WTC11 (cell line): Measurements from ENCODE around the gene LPP. TPM values are rescaled to one million over a fixed set of nuclear protein-coding genes. Genes with fewer than 3 reads are reported as not detected.

Source experiments
- ATAC-seq: fragments of 200-7000 bp; cut with Tn5 transposase; 2 replicates; pipeline ENCODE4 v1.10.0; 2021; ENCODE audit warnings: mild to moderate bottlenecking, moderate library complexity
- CTCF ChIA-PET: fragments of 300-600 bp; sonication (Branson Sonifier 250); formaldehyde crosslinking; loops from one replicate; lab custom pipeline; 2021; ENCODE audit warnings: antibody characterized with exemption; lab: Charles Lee
- POLR2A ChIA-PET: fragments of 350-600 bp; sonication (Branson Sonifier 250); formaldehyde crosslinking; loops from one replicate; lab custom pipeline; 2021; ENCODE audit warnings: antibody characterized with exemption; lab: Charles Lee
- DNase-seq: peaks from one replicate; pipeline ENCODE4 v3.0.0; 2021; ENCODE audit warnings: low spot score
- H3K27ac Mint-ChIP-seq: 2 replicates; pipeline ENCODE4 v1.8.0; 2021; ENCODE audit warnings: mixed read lengths
- H3K27me3 Mint-ChIP-seq: 2 replicates; pipeline ENCODE4 v1.8.0; 2021; ENCODE audit warnings: low read depth, mild to moderate bottlenecking, moderate library complexity, mixed read lengths
- H3K36me3 Mint-ChIP-seq: 2 replicates; pipeline ENCODE4 v1.8.0; 2021; ENCODE audit warnings: mixed read lengths
- H3K4me1 Mint-ChIP-seq: 2 replicates; pipeline ENCODE4 v1.8.0; 2022; ENCODE audit warnings: mixed read lengths
- H3K4me3 Mint-ChIP-seq: 2 replicates; pipeline ENCODE4 v1.8.0; 2021; ENCODE audit warnings: mild to moderate bottlenecking, moderate library complexity, mixed read lengths
- H3K9me3 Mint-ChIP-seq: 2 replicates; pipeline ENCODE4 v1.8.0; 2021; ENCODE audit warnings: mixed read lengths
- ARID4B ChIP-seq: sonication (generic); formaldehyde crosslinking; IDR thresholded peaks from 2 replicates; pipeline ENCODE4 v1.8.0; 2023; ENCODE audit warnings: missing genetic modification reagents, mild to moderate bottlenecking, borderline replicate concordance
- ATF2 ChIP-seq: sonication (generic); formaldehyde crosslinking; IDR thresholded peaks from 2 replicates; pipeline ENCODE4 v1.8.1; 2022; ENCODE audit warnings: low read depth, missing genetic modification reagents, borderline replicate concordance
- CREB1 ChIP-seq: sonication (generic); formaldehyde crosslinking; IDR thresholded peaks from 2 replicates; pipeline ENCODE4 v1.8.0; 2023; ENCODE audit warnings: mild to moderate bottlenecking, missing genetic modification reagents
- CREM ChIP-seq: sonication (generic); formaldehyde crosslinking; IDR thresholded peaks from 2 replicates; pipeline ENCODE4 v1.8.1; 2022; ENCODE audit warnings: mild to moderate bottlenecking, missing genetic modification reagents, moderate library complexity
- E2F1 ChIP-seq: sonication (generic); formaldehyde crosslinking; IDR thresholded peaks from 2 replicates; pipeline ENCODE4 v1.8.0; 2022; ENCODE audit warnings: mild to moderate bottlenecking, missing genetic modification reagents
- FOXK1 ChIP-seq: sonication (generic); formaldehyde crosslinking; IDR thresholded peaks from 2 replicates; pipeline ENCODE4 v1.8.0; 2022; ENCODE audit warnings: mild to moderate bottlenecking, moderate library complexity, missing genetic modification reagents
- HMGXB4 ChIP-seq: sonication (generic); formaldehyde crosslinking; IDR thresholded peaks from 2 replicates; pipeline ENCODE4 v1.8.1; 2023; ENCODE audit warnings: mild to moderate bottlenecking, moderate library complexity, missing genetic modification reagents
- JUN ChIP-seq: sonication (generic); formaldehyde crosslinking; IDR thresholded peaks from 2 replicates; pipeline ENCODE4 v1.8.0; 2023; ENCODE audit warnings: mild to moderate bottlenecking, missing genetic modification reagents
- MYBL2 ChIP-seq: sonication (generic); formaldehyde crosslinking; IDR thresholded peaks from 2 replicates; pipeline ENCODE4 v1.8.1; 2023; ENCODE audit warnings: mild to moderate bottlenecking, moderate library complexity, missing genetic modification reagents
- NFATC4 ChIP-seq: fragments of 250-450 bp; sonication (Bioruptor Pico); IDR thresholded peaks from 2 replicates; pipeline ENCODE4 v1.9.0; 2021; ENCODE audit warnings: mild to moderate bottlenecking
- PREB ChIP-seq: sonication (generic); formaldehyde crosslinking; IDR thresholded peaks from 2 replicates; pipeline ENCODE4 v1.8.1; 2022; ENCODE audit warnings: mild to moderate bottlenecking, missing genetic modification reagents, moderate library complexity, borderline replicate concordance
- PRRX2 ChIP-seq: fragments of 250-450 bp; sonication (Bioruptor Pico); IDR thresholded peaks from 2 replicates; pipeline ENCODE4 v1.8.0; 2021; ENCODE audit warnings: mild to moderate bottlenecking
- SP1 ChIP-seq: sonication (generic); formaldehyde crosslinking; conservative IDR thresholded peaks from 2 replicates; pipeline ENCODE4 v1.8.1; 2022; ENCODE audit warnings: missing genetic modification reagents
- total RNA-seq: library from RNA; stranded (reverse); gene quantifications from 3 replicates; pipeline ENCODE4 v1.2.3, GENCODE V29; 2021
- TF ChIP-seq, protein P1 (sequence below): sonication (generic); formaldehyde crosslinking; IDR thresholded peaks from 2 replicates; pipeline ENCODE4 v1.8.0; 2022; ENCODE audit warnings: missing genetic modification reagents
- TF ChIP-seq, protein P2 (sequence below): fragments of 250-450 bp; sonication (Bioruptor Pico); IDR thresholded peaks from 2 replicates; pipeline ENCODE4 v1.9.0; 2021; ENCODE audit warnings: moderate library complexity, mild to moderate bottlenecking, inconsistent platforms, borderline replicate concordance
- TF ChIP-seq, protein P3 (sequence below): sonication (generic); formaldehyde crosslinking; IDR thresholded peaks from 2 replicates; pipeline ENCODE4 v1.8.0; 2022; ENCODE audit warnings: mild to moderate bottlenecking, missing genetic modification reagents

LPP gene
- total RNA-seq, 1 experiment from 2014 or later = 49.6 TPM

GRCh38 chr3:188279502-188280335 lies 125.8 kb downstream of the LPP start:
- H3K36me3 Mint-ChIP-seq = no peaks in the 10 kb centered on the region
- CTCF ChIA-PET = interaction anchor here (0.7 to 1.3 kb wide), 4 partner anchors 10 to 541 kb away, joined by 3 to 5 read pairs (median 3); partner anchors contain the start of gene BCL6
- DNase-seq (no peak), ATAC-seq (no peak)
- no peak for TF ChIP-seq ATF2
- no peak for TF ChIP-seq PREB (CRISPR knock-in tag)
- TF ChIP-seq, protein P1, sequence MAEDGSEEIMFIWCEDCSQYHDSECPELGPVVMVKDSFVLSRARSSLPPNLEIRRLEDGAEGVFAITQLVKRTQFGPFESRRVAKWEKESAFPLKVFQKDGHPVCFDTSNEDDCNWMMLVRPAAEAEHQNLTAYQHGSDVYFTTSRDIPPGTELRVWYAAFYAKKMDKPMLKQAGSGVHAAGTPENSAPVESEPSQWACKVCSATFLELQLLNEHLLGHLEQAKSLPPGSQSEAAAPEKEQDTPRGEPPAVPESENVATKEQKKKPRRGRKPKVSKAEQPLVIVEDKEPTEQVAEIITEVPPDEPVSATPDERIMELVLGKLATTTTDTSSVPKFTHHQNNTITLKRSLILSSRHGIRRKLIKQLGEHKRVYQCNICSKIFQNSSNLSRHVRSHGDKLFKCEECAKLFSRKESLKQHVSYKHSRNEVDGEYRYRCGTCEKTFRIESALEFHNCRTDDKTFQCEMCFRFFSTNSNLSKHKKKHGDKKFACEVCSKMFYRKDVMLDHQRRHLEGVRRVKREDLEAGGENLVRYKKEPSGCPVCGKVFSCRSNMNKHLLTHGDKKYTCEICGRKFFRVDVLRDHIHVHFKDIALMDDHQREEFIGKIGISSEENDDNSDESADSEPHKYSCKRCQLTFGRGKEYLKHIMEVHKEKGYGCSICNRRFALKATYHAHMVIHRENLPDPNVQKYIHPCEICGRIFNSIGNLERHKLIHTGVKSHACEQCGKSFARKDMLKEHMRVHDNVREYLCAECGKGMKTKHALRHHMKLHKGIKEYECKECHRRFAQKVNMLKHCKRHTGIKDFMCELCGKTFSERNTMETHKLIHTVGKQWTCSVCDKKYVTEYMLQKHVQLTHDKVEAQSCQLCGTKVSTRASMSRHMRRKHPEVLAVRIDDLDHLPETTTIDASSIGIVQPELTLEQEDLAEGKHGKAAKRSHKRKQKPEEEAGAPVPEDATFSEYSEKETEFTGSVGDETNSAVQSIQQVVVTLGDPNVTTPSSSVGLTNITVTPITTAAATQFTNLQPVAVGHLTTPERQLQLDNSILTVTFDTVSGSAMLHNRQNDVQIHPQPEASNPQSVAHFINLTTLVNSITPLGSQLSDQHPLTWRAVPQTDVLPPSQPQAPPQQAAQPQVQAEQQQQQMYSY (CRISPR knock-in tag) = no peak
- no peak for TF ChIP-seq MYBL2 (CRISPR knock-in tag)
- no peak for TF ChIP-seq SP1 (CRISPR knock-in tag)
- TF ChIP-seq, protein P2, sequence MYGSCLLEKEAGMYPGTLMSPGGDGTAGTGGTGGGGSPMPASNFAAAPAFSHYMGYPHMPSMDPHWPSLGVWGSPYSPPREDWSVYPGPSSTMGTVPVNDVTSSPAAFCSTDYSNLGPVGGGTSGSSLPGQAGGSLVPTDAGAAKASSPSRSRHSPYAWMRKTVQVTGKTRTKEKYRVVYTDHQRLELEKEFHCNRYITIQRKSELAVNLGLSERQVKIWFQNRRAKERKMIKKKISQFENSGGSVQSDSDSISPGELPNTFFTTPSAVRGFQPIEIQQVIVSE = no peak
- no peak for TF ChIP-seq HMGXB4 (CRISPR knock-in tag)
- TF ChIP-seq E2F1 (CRISPR knock-in tag) = no peak
- TF ChIP-seq JUN (CRISPR knock-in tag) = no peak
- no peak for TF ChIP-seq CREB1 (CRISPR knock-in tag)
- no peak for TF ChIP-seq CREM (CRISPR knock-in tag)
- no peak for TF ChIP-seq FOXK1 (CRISPR knock-in tag)
- TF ChIP-seq, protein P3, sequence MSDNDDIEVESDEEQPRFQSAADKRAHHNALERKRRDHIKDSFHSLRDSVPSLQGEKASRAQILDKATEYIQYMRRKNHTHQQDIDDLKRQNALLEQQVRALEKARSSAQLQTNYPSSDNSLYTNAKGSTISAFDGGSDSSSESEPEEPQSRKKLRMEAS (CRISPR knock-in tag) = no peak
- no peak for TF ChIP-seq ARID4B (CRISPR knock-in tag)
- TF ChIP-seq NFATC4 (CRISPR knock-in tag) = no peak
- no peak for TF ChIP-seq PRRX2 (CRISPR knock-in tag)
- TF ChIP-seq, all 79 proteins: peak for 0
- Mint-ChIP-seq H3K4me3 (no peak overlapping the region), H3K9me3 (no peaks in the 10 kb centered on the region), H3K27ac (no peak overlapping the region), H3K4me1 (peaks cover 31% of the 10 kb centered on the region), H3K27me3 (no peaks in the 10 kb centered on the region)
- POLR2A ChIA-PET = interaction anchor here (0.6 kb wide), 1 partner anchor 1326 kb away, joined by 4 read pairs; no protein-coding TSS in a partner anchor
